NOMO-1 (cell line): ENCODE data around the gene MAPK8IP2.
A peak's percentile ranks its signal among the peaks of the same experiment; 100 is the strongest.

Source experiments
- DNase-seq, 2 experiments: peaks; one replicate each; lab custom pipeline; 2025; ENCODE audit not compliant: unreplicated experiment in 2 of 2; lab: John Stamatoyannopoulos, UW

The MAPK8IP2 gene

GRCh38 chr22:50574383-50574755, 26.2 kb upstream of the MAPK8IP2 start:
- DNase-seq: no peak

- DNase-seq: no peak
Observed at GRCh38 chr22:50575426-50575941, 25.1 kb upstream of the MAPK8IP2 start.

GRCh38 chr22:50576070-50576469, 24.5 kb upstream of the MAPK8IP2 start:
- DNase-seq: no peak

- no peak for DNase-seq
Observed at GRCh38 chr22:50576806-50577696, 23.5 kb upstream of the MAPK8IP2 start.

GRCh38 chr22:50577697-50577986, 23.0 kb upstream of the MAPK8IP2 start:
- DNase-seq: no peak

GRCh38 chr22:50577987-50578775, 22.4 kb upstream of the MAPK8IP2 start, which contains the start of gene CPT1B:
Gene CPT1B (minus strand): TSS chr22:50578427. CDS start chr22:50577915, 512 bp downstream.
- no peak for DNase-seq

- no peak for DNase-seq
Observed at GRCh38 chr22:50578776-50579310, 21.8 kb upstream of the MAPK8IP2 start.

GRCh38 chr22:50579752-50580151, 20.8 kb upstream of the MAPK8IP2 start:
- DNase-seq: no peak

- DNase-seq: no peak
Observed at GRCh38 chr22:50581031-50581949, 19.3 kb upstream of the MAPK8IP2 start.

- DNase-seq: peak in 1 of 2 experiments; percentile 51
Observed at GRCh38 chr22:50581950-50582492, 18.6 kb upstream of the MAPK8IP2 start.

- peak; percentile 98 to 100 for DNase-seq
Observed at GRCh38 chr22:50582493-50583293, 17.9 kb upstream of the MAPK8IP2 start, which contains the start of gene CHKB. Gene CHKB (minus strand): TSS chr22:50582849. CDS start chr22:50582781, 68 bp downstream.

GRCh38 chr22:50583294-50583861, 17.2 kb upstream of the MAPK8IP2 start:
- DNase-seq: no peak

- DNase-seq: no peak
Observed at GRCh38 chr22:50584106-50585096, 16.2 kb upstream of the MAPK8IP2 start.

- DNase-seq: no peak
Observed at GRCh38 chr22:50585238-50585637, 15.4 kb upstream of the MAPK8IP2 start.

GRCh38 chr22:50585781-50586180, 14.8 kb upstream of the MAPK8IP2 start:
- no peak for DNase-seq

GRCh38 chr22:50586416-50586815, 14.2 kb upstream of the MAPK8IP2 start:
- no peak for DNase-seq

- no peak for DNase-seq
Observed at GRCh38 chr22:50587407-50587806, 13.2 kb upstream of the MAPK8IP2 start.

GRCh38 chr22:50595189-50595588, 5.4 kb upstream of the MAPK8IP2 start:
- no peak for DNase-seq
